ENCODE data around the gene FAM3D. TPM values are rescaled to one million over a fixed set of nuclear protein-coding genes. Genes with fewer than 3 reads are reported as not detected.

Gene FAM3D
- polyA plus RNA-seq, 1 donor (not counting 4 experiments of a cell fraction or from before 2014, with no cell fraction given), result not detected

DNA sequence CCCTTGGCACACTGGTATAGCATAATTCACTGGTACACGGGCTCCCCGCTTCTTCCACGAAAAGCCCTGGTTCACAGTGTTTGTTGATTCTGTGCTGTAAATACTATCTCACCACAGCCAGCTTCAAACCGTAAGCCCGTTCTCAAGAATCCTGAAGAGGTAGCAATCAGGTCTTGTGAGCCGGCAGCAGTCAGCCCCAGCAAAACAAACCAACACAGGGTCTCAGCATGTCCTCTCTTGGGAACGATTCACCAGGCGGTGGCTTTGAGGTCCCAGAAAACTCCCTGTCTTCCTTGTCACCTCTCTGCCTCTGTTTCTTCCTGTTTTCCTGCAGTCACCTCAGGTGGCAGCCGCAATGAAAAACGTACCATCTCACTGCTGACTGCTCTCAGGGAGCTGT is 19.1 kb upstream of the FAM3D start:
- H3K36me3 ChIP-seq (ENCODE audit: control insufficient read depth in 2 of 2, extremely low read depth in 1 of 2, insufficient read depth in 2 of 2, low read length in 2 of 2), result no peaks in the 10 kb centered on the region
- no peaks in the 10 kb centered on the region for H3K9me1 ChIP-seq (ENCODE audit: control insufficient read depth, extremely low read depth, insufficient read depth, low read length)
- FAIRE-seq (no peak), DNase-seq (ENCODE audit: low read depth, low spot score) (no peak)
- H3K9me3 ChIP-seq (ENCODE audit: control insufficient read depth, low read depth, low read length), result no peaks in the 10 kb centered on the region
- dilution Hi-C loops (cut with MboI; ENCODE audit: extremely low pct_ligation_motif_present, low sequenced_read_pairs), result no loop called here
- no peak overlapping the region for H2AFZ ChIP-seq (ENCODE audit: control insufficient read depth, low read length)
- H3K4me3 ChIP-seq (ENCODE audit: control insufficient read depth in 2 of 3, extremely low read depth in 1 of 3, insufficient read depth in 2 of 3, low read depth in 1 of 3, low read length in 3 of 3), result no peak overlapping the region
- no peaks in the 10 kb centered on the region for H3K4me1 ChIP-seq (ENCODE audit: control insufficient read depth, extremely low read depth, insufficient read depth, low read length)
- no peak overlapping the region for H3K27ac ChIP-seq (ENCODE audit: control insufficient read depth, insufficient read depth, low read length)
- no peak overlapping the region for H3K9ac ChIP-seq (ENCODE audit: control insufficient read depth, extremely low read depth, insufficient read depth, low read length)
- H3K4me2 ChIP-seq (ENCODE audit: control insufficient read depth, extremely low read depth, insufficient read depth, low read depth, low read length), result no peak overlapping the region
- TF ChIP-seq EZH2 (IDR thresholded peaks at IDR 0.05; ENCODE audit: low read length), result no peak
- TF ChIP-seq, protein P1, sequence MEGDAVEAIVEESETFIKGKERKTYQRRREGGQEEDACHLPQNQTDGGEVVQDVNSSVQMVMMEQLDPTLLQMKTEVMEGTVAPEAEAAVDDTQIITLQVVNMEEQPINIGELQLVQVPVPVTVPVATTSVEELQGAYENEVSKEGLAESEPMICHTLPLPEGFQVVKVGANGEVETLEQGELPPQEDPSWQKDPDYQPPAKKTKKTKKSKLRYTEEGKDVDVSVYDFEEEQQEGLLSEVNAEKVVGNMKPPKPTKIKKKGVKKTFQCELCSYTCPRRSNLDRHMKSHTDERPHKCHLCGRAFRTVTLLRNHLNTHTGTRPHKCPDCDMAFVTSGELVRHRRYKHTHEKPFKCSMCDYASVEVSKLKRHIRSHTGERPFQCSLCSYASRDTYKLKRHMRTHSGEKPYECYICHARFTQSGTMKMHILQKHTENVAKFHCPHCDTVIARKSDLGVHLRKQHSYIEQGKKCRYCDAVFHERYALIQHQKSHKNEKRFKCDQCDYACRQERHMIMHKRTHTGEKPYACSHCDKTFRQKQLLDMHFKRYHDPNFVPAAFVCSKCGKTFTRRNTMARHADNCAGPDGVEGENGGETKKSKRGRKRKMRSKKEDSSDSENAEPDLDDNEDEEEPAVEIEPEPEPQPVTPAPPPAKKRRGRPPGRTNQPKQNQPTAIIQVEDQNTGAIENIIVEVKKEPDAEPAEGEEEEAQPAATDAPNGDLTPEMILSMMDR (optimal IDR thresholded peaks at IDR 0.05 in 1 of 3, IDR thresholded peaks at IDR 0.05 in 1 of 3, conservative IDR thresholded peaks at IDR 0.05 in 1 of 3; ENCODE audit: extremely low read depth in 1 of 3, insufficient read depth in 2 of 3, low read length in 3 of 3), result no peak
- no peaks in the 10 kb centered on the region for H4K20me1 ChIP-seq (ENCODE audit: control insufficient read depth, extremely low read depth, insufficient read depth, low read length)
- no peaks in the 10 kb centered on the region for H3K79me2 ChIP-seq (ENCODE audit: control insufficient read depth, insufficient read depth, low read length)
- peaks cover 3% of the 10 kb centered on the region for H3K27me3 ChIP-seq (ENCODE audit: control insufficient read depth, extremely low read depth, insufficient read depth, low read length)

DNA sequence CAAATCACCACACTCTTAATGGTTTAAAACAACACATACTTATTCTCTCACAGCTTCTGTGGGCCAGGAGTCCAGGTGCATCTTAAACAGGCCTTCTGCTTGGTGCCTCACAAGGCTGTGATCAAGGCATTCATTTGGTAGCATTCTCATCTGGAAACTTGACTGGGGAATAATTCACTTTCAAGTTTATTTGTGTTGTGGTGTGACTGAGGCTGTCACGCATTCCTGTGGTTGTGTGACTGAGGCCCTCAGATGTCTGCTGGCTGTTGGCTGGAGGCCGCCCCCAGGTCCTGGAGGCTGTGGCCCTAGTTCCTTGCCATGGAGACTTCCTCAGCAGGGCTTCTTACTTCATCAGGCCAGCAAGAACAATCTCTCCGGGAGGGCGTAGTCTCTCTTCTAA is 16.9 kb upstream of the FAM3D start:
- no peak overlapping the region for H2AFZ ChIP-seq (ENCODE audit: control insufficient read depth, low read length)

More for the DNA sequence above, 16.9 kb upstream of the FAM3D start:
- Histone ChIP-seq H3K9me1 (ENCODE audit: control insufficient read depth, extremely low read depth, insufficient read depth, low read length) (no peaks in the 10 kb centered on the region), H3K9me3 (ENCODE audit: control insufficient read depth, low read depth, low read length) (no peaks in the 10 kb centered on the region), H3K27me3 (ENCODE audit: control insufficient read depth, extremely low read depth, insufficient read depth, low read length) (peaks cover 3% of the 10 kb centered on the region), H3K9ac (ENCODE audit: control insufficient read depth, extremely low read depth, insufficient read depth, low read length) (no peak overlapping the region), H3K4me1 (ENCODE audit: control insufficient read depth, extremely low read depth, insufficient read depth, low read length) (no peaks in the 10 kb centered on the region), H3K36me3 (ENCODE audit: control insufficient read depth in 2 of 2, extremely low read depth in 1 of 2, insufficient read depth in 2 of 2, low read length in 2 of 2) (no peaks in the 10 kb centered on the region), H4K20me1 (ENCODE audit: control insufficient read depth, extremely low read depth, insufficient read depth, low read length) (no peaks in the 10 kb centered on the region), H3K4me2 (ENCODE audit: control insufficient read depth, extremely low read depth, insufficient read depth, low read depth, low read length) (no peak overlapping the region), H3K79me2 (ENCODE audit: control insufficient read depth, insufficient read depth, low read length) (no peaks in the 10 kb centered on the region), H3K4me3 (ENCODE audit: control insufficient read depth in 2 of 3, extremely low read depth in 1 of 3, insufficient read depth in 2 of 3, low read depth in 1 of 3, low read length in 3 of 3) (no peak overlapping the region), H3K27ac (ENCODE audit: control insufficient read depth, insufficient read depth, low read length) (no peak overlapping the region)
- no peak for DNase-seq (ENCODE audit: low read depth, low spot score)
- TF ChIP-seq, protein P1 (optimal IDR thresholded peaks at IDR 0.05 in 1 of 3, IDR thresholded peaks at IDR 0.05 in 1 of 3, conservative IDR thresholded peaks at IDR 0.05 in 1 of 3; ENCODE audit: extremely low read depth in 1 of 3, insufficient read depth in 2 of 3, low read length in 3 of 3), result no peak
- dilution Hi-C loops (cut with MboI; ENCODE audit: extremely low pct_ligation_motif_present, low sequenced_read_pairs), result no loop called here
- FAIRE-seq, result no peak

All from keratinocyte (primary cell).